Middle frontal gyrus (tissue), 1 donor: ENCODE data around the gene USP31.
"Not testable (repeated sequence)": the region's sequence is repeated elsewhere in the genome, so short reads cannot be mapped to it uniquely, and the experiment has no call there.

Experiments
- DNase-seq: peaks from one replicate; pipeline ENCODE4 v3.0.0-alpha.2; 2015; ENCODE audit warnings: low spot score; ENCODE audit errors: extremely low spot score

Gene USP31

GRCh38 chr16:23096450-23096849, 52.8 kb downstream of the USP31 start:
- DNase-seq, result not testable (repeated sequence)

- not testable (repeated sequence) for DNase-seq
Measured at GRCh38 chr16:23094136-23094535, 55.1 kb downstream of the USP31 start.

- no peak for DNase-seq
Measured at GRCh38 chr16:23092801-23093117, 56.5 kb downstream of the USP31 start.

GRCh38 chr16:23092072-23092800, 57.0 kb downstream of the USP31 start:
- no peak for DNase-seq

- no peak for DNase-seq
Measured at GRCh38 chr16:23089111-23089510, 60.1 kb downstream of the USP31 start.

GRCh38 chr16:23088018-23088417, 61.2 kb downstream of the USP31 start:
- DNase-seq, result no peak

- no peak for DNase-seq
Measured at GRCh38 chr16:23085949-23086348, 63.3 kb downstream of the USP31 start.

- DNase-seq, result no peak
Measured at GRCh38 chr16:23082161-23082788, 67.0 kb downstream of the USP31 start.

GRCh38 chr16:23081675-23082119, 67.6 kb downstream of the USP31 start:
- no peak for DNase-seq

- DNase-seq, result no peak
Measured at GRCh38 chr16:23080747-23081146, 68.5 kb downstream of the USP31 start.

GRCh38 chr16:23080329-23080728, 68.9 kb downstream of the USP31 start:
- no peak for DNase-seq

- DNase-seq, result no peak
Measured at GRCh38 chr16:23079675-23080301, 69.5 kb downstream of the USP31 start.

- no peak for DNase-seq
Measured at GRCh38 chr16:23074423-23074822, 74.8 kb downstream of the USP31 start.

- no peak for DNase-seq
Measured at GRCh38 chr16:23072769-23073549, 76.3 kb downstream of the USP31 start.

- no peak for DNase-seq
Measured at GRCh38 chr16:23072084-23072599, 77.1 kb downstream of the USP31 start.

GRCh38 chr16:23071196-23072083, 77.8 kb downstream of the USP31 start:
- no peak for DNase-seq

- no peak for DNase-seq
Measured at GRCh38 chr16:23069844-23070243, 79.4 kb downstream of the USP31 start.

- DNase-seq, result no peak
Measured at GRCh38 chr16:23068079-23068736, 81.0 kb downstream of the USP31 start.

GRCh38 chr16:23066676-23067075, 82.6 kb downstream of the USP31 start:
- DNase-seq, result no peak

- no peak for DNase-seq
Measured at GRCh38 chr16:23064639-23065038, 84.6 kb downstream of the USP31 start.
